ENCODE data around the gene OXA1L. TPM values are rescaled to one million over a fixed set of nuclear protein-coding genes. Genes with fewer than 3 reads are reported as not detected.

OXA1L gene
- total RNA-seq (2021; ENCODE audit: unreplicated experiment): 146 TPM
- 131 and 154 TPM in 2 replicates for polyA plus RNA-seq (2012)
- Bru-seq, nascent RNA: percentile 93 among the genes with signal in this experiment
- percentile 97 among the genes with signal in this experiment for BruChase-seq, experiment 1, labeled RNA remaining after a 6-hour chase
- BruChase-seq, experiment 2, labeled RNA remaining after a 2-hour chase: percentile 96 among the genes with signal in this experiment
- long read RNA-seq, transcript OXA1L-201 (10 exons, 1,719 nt): major isoform, 147 of 194 reads
- long read RNA-seq, partial matches to known transcripts: 23 of 194 reads
- long read RNA-seq, other reads (novel, unspliced or antisense): 23 of 194 reads

GRCh38 chr14:22766457-22767322, at the start of gene OXA1L:
OXA1L (plus strand) TSS chr14:22766688; CDS start chr14:22766702, 14 bp downstream.
- peaks cover 0 to 4% of the 10 kb centered on the region in 2 experiments; a peak in 1 of 4 replicates for H3K9me3 ChIP-seq (ENCODE audit: control insufficient read depth in 1 of 2, insufficient read depth in 1 of 2, low read depth in 1 of 2, low read length in 2 of 2)
- no peaks in the 10 kb centered on the region for H3K9me2 ChIP-seq (ENCODE audit: insufficient read depth)
- no peaks in the 10 kb centered on the region for H3K27me3 ChIP-seq (ENCODE audit: insufficient read depth, low read length)
- ATAC-seq: peak; percentile 80
- H4K20me1 ChIP-seq (ENCODE audit: insufficient read depth): no peaks in the 10 kb centered on the region
- peaks cover 4 to 19% of the 10 kb centered on the region in 2 experiments; a peak in 3 of 4 replicates for H3K4me1 ChIP-seq (ENCODE audit: control insufficient read depth in 1 of 2, insufficient read depth in 2 of 2, low read length in 2 of 2)
- H3K4me3 ChIP-seq (replicated peaks in 1 of 2; ENCODE audit: low read depth in 1 of 2, low read length in 2 of 2): peak within 1 kb of the TSS; percentile 87 to 96
- H3K4me2 ChIP-seq (ENCODE audit: low read length): peak within 1 kb of the TSS; percentile 92
- TSS peak; percentile 46 for BruUV-seq (replicated peaks)
- ChIA-PET RAD21 (ENCODE audit: low non-redundant PET in 1 of 2, low total read pairs in 2 of 2, uncharacterized antibody in 2 of 2, unreplicated experiment in 2 of 2) (interaction anchor here (0.6 kb wide), 2 partner anchors 57 to 215 kb away, joined by 3 read pairs; no protein-coding TSS in a partner anchor), POLR2A (interaction anchor here (0.5 to 1.5 kb wide), 9 partner anchors 11 to 383 kb away, joined by 3 to 4 read pairs (median 3); no protein-coding TSS in a partner anchor), CTCF (interaction anchor here (0.6 to 2.2 kb wide), 4 partner anchors 54 to 197 kb away, joined by 3 to 9 read pairs (median 6); no protein-coding TSS in a partner anchor)
- intact Hi-C loops (cut with micrococcal nuclease): loop anchor here (2.0 to 5.0 kb wide), 2 partner anchors 86 to 194 kb away; no protein-coding TSS in a partner anchor
- H3K36me3 ChIP-seq (ENCODE audit: control insufficient read depth in 1 of 2, insufficient read depth in 2 of 2, low read length in 2 of 2): peaks cover 31 to 35% of the 10 kb centered on the region in 2 experiments
- DNase-seq (ENCODE audit: low read depth, low spot score): peak; percentile 95
- H2AFZ ChIP-seq (ENCODE audit: low read depth, low read length, poor library complexity, severe bottlenecking): no peak within 1 kb of the TSS
- peaks cover 32% of the 10 kb centered on the region for H3K79me2 ChIP-seq (ENCODE audit: insufficient read depth, low read length)
- peak within 1 kb of the TSS; percentile 76 for H3K9ac ChIP-seq (ENCODE audit: low read length)
- peak within 1 kb of the TSS; percentile 71 for H3K27ac ChIP-seq (ENCODE audit: low read depth, low read length)
- TF ChIP-seq EGR1 (IDR thresholded peaks at IDR 0.05; ENCODE audit: low read depth) (peak; percentile 47; the same call in 1 of the 2 replicates), RAD21 (IDR thresholded peaks at IDR 0.05; ENCODE audit: low read depth) (no peak), TCF7L2 (IDR thresholded peaks at IDR 0.05; ENCODE audit: borderline replicate concordance, extremely low read depth, insufficient read depth, insufficient read length) (no peak), CTCF (IDR thresholded peaks at IDR 0.05 in 2 of 3, conservative IDR thresholded peaks at IDR 0.05 in 1 of 3; ENCODE audit: borderline replicate concordance in 1 of 3, insufficient read depth in 1 of 3, low read depth in 2 of 3, low read length in 2 of 3) (no peak), SP1 (IDR thresholded peaks at IDR 0.05; ENCODE audit: low read depth) (no peak), ZNF274 (IDR thresholded peaks at IDR 0.05; ENCODE audit: low read depth, low read length) (no peak), POLR2A (IDR thresholded peaks at IDR 0.05; ENCODE audit: borderline replicate concordance, extremely low read depth, insufficient read depth, insufficient read length) (peak; percentile 95), POLR2AphosphoS5 (IDR thresholded peaks at IDR 0.05; ENCODE audit: low read depth, low read length) (peak; percentile 66; the same call in 1 of the 2 replicates), ZFX (IDR thresholded peaks at IDR 0.05) (peak; percentile 62), CBX3 (IDR thresholded peaks at IDR 0.05; ENCODE audit: low read depth) (no peak), ZBTB33 (IDR thresholded peaks at IDR 0.05; ENCODE audit: extremely low read depth, insufficient replicate concordance, low read length) (no peak), ELF1 (IDR thresholded peaks at IDR 0.05; ENCODE audit: borderline replicate concordance, low read depth) (no peak; the same call in 1 of the 2 replicates), EZH2phosphoT487 (IDR thresholded peaks at IDR 0.05; ENCODE audit: borderline replicate concordance) (no peak), SRF (IDR thresholded peaks at IDR 0.05; ENCODE audit: low read depth) (no peak), MAX (IDR thresholded peaks at IDR 0.05) (peak; percentile 85)
